Measurements from ENCODE around the gene CNR2.

CNR2 gene

GRCh38 chr1:23928789-23929188 is 15.6 kb upstream of the CNR2 start:
- Histone ChIP-seq H3K4me3 (ENCODE audit: low read length) (no peak overlapping the region), H4K20me1 (ENCODE audit: insufficient read depth, low read length) (no peaks in the 10 kb centered on the region), H3K9me2 (replicated peaks; ENCODE audit: insufficient read depth, low read length) (no peaks in the 10 kb centered on the region), H3K79me2 (ENCODE audit: low read length) (no peaks in the 10 kb centered on the region), H3K27ac (ENCODE audit: low read length) (no peak overlapping the region), H3K36me3 (replicated peaks; ENCODE audit: insufficient read depth, low read length) (no peaks in the 10 kb centered on the region), H2AFZ (ENCODE audit: low read length) (no peak overlapping the region), H3K4me2 (ENCODE audit: low read depth, low read length) (no peak overlapping the region), H3K4me1 (ENCODE audit: low read length) (no peaks in the 10 kb centered on the region), H3K27me3 (replicated peaks; ENCODE audit: insufficient read depth, low read length) (no peaks in the 10 kb centered on the region), H3F3A (ENCODE audit: insufficient read depth, low read length) (no peaks in the 10 kb centered on the region), H3K9ac (ENCODE audit: low read length) (no peak overlapping the region), H3K9me3 (replicated peaks; ENCODE audit: insufficient read depth, low read length) (no peaks in the 10 kb centered on the region)
- TF ChIP-seq EZH2 (optimal IDR thresholded peaks at IDR 0.05; ENCODE audit: low read depth, low read length) (no peak), EZH2phosphoT487 (IDR thresholded peaks at IDR 0.05; ENCODE audit: low read length) (no peak), CTCF (IDR thresholded peaks at IDR 0.05; ENCODE audit: low read length) (no peak)
- no peak for DNase-seq

- TF ChIP-seq EZH2phosphoT487 (IDR thresholded peaks at IDR 0.05; ENCODE audit: low read length) (no peak), EZH2 (optimal IDR thresholded peaks at IDR 0.05; ENCODE audit: low read depth, low read length) (no peak), CTCF (IDR thresholded peaks at IDR 0.05; ENCODE audit: low read length) (no peak)
Measured at GRCh38 chr1:23927097-23927496, 13.9 kb upstream of the CNR2 start.

GRCh38 chr1:23925279-23925678 is 12.1 kb upstream of the CNR2 start:
- H3K4me2 ChIP-seq (ENCODE audit: low read depth, low read length): no peak overlapping the region

More at GRCh38 chr1:23927097-23927496, 13.9 kb upstream of the CNR2 start:
- Histone ChIP-seq H3K4me2 (ENCODE audit: low read depth, low read length) (no peak overlapping the region), H3F3A (ENCODE audit: insufficient read depth, low read length) (no peaks in the 10 kb centered on the region), H3K79me2 (ENCODE audit: low read length) (no peaks in the 10 kb centered on the region), H3K9me3 (replicated peaks; ENCODE audit: insufficient read depth, low read length) (no peaks in the 10 kb centered on the region), H3K4me1 (ENCODE audit: low read length) (no peaks in the 10 kb centered on the region), H3K27me3 (replicated peaks; ENCODE audit: insufficient read depth, low read length) (no peaks in the 10 kb centered on the region), H3K36me3 (replicated peaks; ENCODE audit: insufficient read depth, low read length) (no peaks in the 10 kb centered on the region), H3K9me2 (replicated peaks; ENCODE audit: insufficient read depth, low read length) (no peaks in the 10 kb centered on the region), H4K20me1 (ENCODE audit: insufficient read depth, low read length) (no peaks in the 10 kb centered on the region), H3K4me3 (ENCODE audit: low read length) (no peak overlapping the region), H2AFZ (ENCODE audit: low read length) (no peak overlapping the region), H3K27ac (ENCODE audit: low read length) (no peak overlapping the region), H3K9ac (ENCODE audit: low read length) (no peak overlapping the region)
- no peak for DNase-seq

More at GRCh38 chr1:23925279-23925678, 12.1 kb upstream of the CNR2 start:
- Histone ChIP-seq H3K9me2 (replicated peaks; ENCODE audit: insufficient read depth, low read length) (no peaks in the 10 kb centered on the region), H3K4me1 (ENCODE audit: low read length) (peaks cover 7% of the 10 kb centered on the region), H2AFZ (ENCODE audit: low read length) (no peak overlapping the region), H3K27me3 (replicated peaks; ENCODE audit: insufficient read depth, low read length) (no peaks in the 10 kb centered on the region), H3K79me2 (ENCODE audit: low read length) (no peaks in the 10 kb centered on the region), H3K36me3 (replicated peaks; ENCODE audit: insufficient read depth, low read length) (no peaks in the 10 kb centered on the region), H3K9me3 (replicated peaks; ENCODE audit: insufficient read depth, low read length) (no peaks in the 10 kb centered on the region), H4K20me1 (ENCODE audit: insufficient read depth, low read length) (no peaks in the 10 kb centered on the region), H3K4me3 (ENCODE audit: low read length) (no peak overlapping the region), H3K9ac (ENCODE audit: low read length) (no peak overlapping the region), H3F3A (ENCODE audit: insufficient read depth, low read length) (no peaks in the 10 kb centered on the region), H3K27ac (ENCODE audit: low read length) (no peak overlapping the region)
- TF ChIP-seq EZH2 (optimal IDR thresholded peaks at IDR 0.05; ENCODE audit: low read depth, low read length) (no peak), CTCF (IDR thresholded peaks at IDR 0.05; ENCODE audit: low read length) (no peak), EZH2phosphoT487 (IDR thresholded peaks at IDR 0.05; ENCODE audit: low read length) (no peak)
- DNase-seq: no peak
